DMS53 (cell line): ENCODE data around the gene WBP11.

Experiments
- DNase-seq: peaks from one replicate; lab custom pipeline; 2025; lab: John Stamatoyannopoulos, UW

The WBP11 gene

DNA sequence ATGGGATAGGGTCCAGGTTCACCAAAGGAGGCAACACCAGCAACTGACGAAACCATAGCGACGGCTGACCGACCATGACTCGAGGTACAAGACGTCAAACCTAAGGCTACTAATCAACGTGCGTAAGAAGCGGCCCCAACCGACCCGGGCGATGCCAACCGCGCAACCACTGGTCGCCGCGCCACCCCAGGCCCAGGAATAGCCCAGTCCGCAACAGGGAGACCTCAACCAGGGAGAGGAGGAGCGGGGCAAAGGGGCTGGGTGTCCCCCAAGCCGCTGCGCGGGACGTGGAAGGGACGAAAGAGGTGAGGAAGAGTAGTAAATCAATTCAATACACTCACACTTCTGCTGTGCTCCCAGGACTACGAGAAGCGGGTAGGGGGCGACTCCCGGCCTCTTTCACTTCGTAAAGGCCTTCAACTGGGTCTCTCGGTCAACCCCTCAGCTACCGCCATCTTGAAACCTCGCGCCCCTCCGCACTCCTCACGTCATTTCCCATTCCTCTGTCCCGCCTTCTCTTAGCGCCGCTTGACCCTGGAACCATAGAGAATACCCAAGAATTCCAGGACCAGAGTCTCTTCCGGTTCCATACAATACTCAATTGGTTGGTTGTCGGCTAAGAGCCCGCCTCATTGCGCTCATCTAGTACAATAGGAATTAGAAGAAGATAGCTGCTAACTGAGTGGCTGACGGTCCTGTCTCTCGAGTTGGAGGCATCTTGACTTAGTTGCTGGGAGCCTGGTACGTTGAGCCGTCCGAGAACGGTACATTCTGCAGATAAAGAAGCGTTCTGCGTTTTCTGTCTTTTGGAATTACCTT lies at the start of gene WBP11, which contains the start of gene C12orf60:
TSS of gene WBP11 (minus strand) at position 468 of the 819 bp plus-strand sequence. CDS start 2,095 bp downstream, outside the sequence.
TSS of gene C12orf60 (plus strand) at position 660 of the 819 bp plus-strand sequence. CDS start 19,266 bp downstream, outside the sequence.
- DNase-seq, result peak; percentile 100

GRCh38 chr12:14852880-14853279 lies 49.6 kb upstream of the WBP11 start:
- DNase-seq, result no peak

DNA sequence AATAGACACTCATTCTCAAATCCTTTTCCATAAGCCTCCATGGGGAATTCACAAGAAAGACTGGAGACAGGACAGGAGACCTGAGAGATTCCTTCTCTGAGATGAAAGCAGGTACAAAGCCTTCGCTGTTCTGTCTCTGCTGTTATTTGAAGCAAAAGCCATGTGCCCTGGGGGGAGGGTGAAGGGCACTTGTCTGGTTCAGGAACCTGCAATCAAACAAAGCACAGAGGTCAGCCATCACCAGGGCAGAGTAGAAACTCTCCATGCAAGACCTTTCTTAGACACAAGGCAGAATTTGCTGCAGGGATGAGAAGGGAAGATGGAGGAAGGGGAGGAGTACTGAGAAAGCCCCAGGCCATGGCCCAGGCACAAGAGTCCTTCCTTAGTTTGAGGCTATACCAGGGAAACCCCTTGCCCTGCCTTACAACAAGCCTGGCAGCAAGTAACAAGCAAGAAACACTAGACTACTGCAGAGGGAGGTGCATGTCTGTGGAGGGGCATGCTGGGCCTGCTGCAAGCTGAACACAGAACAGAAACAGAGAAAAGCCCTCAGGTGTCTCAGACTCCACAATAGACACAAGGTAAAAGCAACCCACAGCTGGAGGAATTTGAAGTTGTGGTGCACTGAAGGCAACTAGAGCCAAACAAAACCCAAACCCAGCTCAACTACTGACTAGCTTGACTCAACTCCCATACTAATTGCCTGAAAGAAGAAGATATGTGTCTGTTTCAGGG lies 47.8 kb upstream of the WBP11 start:
- peak; percentile 20 for DNase-seq

DNA sequence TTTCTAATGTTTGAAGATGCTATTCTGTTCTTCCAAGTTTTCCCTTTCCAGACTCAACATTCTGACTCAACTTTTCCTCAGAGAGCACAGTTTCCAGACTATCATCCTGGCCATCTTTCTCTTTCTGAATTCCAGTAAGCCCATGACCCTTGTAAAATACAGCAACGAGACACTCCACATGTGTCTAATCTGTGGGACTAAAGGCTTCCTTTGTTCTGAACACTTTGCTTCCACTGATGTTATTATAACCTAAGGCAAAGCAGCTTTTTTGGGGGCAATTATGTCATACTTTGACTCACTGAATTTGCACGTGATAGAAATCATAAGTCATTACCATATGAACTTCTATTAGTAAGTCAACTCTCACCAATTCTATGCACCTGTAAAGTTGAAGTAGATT lies 46.4 kb upstream of the WBP11 start:
- no peak for DNase-seq

DNA sequence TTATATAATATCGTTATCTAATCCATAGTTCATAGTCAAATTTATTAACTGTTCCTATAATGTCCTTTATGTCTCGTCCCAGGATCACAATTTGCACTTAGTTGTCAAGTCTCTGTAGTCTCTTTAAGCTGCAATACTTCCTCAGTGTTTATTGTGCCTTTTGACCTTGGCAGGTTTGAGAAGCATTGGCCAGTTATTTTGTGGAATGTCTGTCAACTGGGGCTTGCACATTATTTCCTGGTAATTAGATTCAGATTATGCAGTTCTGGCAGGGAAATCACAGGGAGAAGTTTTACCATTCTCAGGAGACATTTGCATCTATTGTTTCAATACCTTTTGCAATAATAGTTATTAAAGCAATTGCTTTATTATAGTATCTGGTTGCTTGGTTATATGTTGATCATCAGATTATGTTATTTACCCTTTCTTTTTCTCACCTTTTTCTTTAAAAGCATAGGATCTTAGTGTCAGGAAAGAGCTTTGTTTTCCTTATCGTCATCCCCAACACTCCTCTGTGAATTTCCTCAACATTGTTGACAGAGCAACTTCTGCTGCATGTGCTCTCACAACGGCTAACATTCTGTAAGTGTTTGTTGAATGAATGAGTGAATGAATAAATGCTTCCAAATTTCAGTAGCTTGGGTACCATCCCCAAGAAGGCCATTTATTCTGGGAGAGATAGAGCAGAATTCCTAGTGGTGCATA lies 43.8 kb upstream of the WBP11 start:
- no peak for DNase-seq

DNA sequence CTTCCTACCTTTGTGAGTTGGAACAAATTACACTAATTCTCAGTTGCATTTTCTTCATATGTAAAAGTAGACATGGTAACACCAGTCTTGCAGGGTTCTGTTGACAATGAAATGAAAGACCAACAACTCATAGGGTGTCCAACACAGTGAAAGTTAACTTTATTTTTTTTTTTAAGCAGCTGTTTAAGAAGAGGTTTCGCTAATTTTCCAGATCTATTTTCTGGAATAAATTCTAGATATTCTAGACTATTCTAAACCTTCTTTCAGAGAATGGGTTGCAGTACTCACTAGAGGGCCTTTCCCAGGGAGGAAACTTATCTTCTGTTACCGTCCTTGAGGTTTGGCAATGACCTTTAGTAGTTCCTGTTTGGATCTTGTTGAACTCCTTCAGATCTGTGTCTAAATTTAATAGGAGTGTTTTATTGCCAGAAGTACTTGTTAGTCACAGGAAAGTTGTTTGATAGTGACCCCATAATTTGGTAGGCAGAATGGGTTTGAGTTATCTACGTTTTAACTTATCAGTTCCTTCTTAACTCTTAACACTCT lies 42.8 kb upstream of the WBP11 start:
- no peak for DNase-seq

GRCh38 chr12:14845350-14845750 lies 42.1 kb upstream of the WBP11 start:
- DNase-seq, result peak; percentile 92

GRCh38 chr12:14844401-14844800 lies 41.1 kb upstream of the WBP11 start:
- no peak for DNase-seq

- no peak for DNase-seq
Observed at GRCh38 chr12:14843425-14843887, 40.2 kb upstream of the WBP11 start, which contains the start of gene ART4. Gene ART4, minus strand, starts transcription at chr12:14843526. Its CDS starts 413 bp downstream, at chr12:14843113.

DNA sequence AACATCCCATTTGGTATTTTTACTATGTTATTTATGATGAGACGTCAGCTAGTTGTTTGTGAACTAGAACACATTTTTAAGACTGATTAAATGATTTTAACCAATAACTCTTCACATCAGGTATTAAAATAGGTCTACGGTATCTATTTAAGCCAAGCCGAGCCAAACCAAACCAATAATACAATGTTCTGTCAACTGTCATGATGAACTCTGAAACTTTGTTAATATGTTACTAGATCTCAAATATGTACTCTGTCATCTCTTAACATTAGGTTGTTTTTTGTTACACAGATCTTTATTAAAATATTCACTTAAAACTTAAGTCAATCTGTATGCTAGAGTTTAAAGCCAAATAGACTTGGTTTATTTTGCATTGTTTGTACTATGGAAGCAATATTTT lies 39.0 kb upstream of the WBP11 start:
- DNase-seq, result peak; percentile 44

- DNase-seq, result peak; percentile 34
Observed at GRCh38 chr12:14841761-14842160, 38.5 kb upstream of the WBP11 start.

- peak; percentile 96 for DNase-seq
Observed at GRCh38 chr12:14840616-14841015, 37.3 kb upstream of the WBP11 start.

- no peak for DNase-seq
Observed at GRCh38 chr12:14839262-14839661, 36.0 kb upstream of the WBP11 start.

DNA sequence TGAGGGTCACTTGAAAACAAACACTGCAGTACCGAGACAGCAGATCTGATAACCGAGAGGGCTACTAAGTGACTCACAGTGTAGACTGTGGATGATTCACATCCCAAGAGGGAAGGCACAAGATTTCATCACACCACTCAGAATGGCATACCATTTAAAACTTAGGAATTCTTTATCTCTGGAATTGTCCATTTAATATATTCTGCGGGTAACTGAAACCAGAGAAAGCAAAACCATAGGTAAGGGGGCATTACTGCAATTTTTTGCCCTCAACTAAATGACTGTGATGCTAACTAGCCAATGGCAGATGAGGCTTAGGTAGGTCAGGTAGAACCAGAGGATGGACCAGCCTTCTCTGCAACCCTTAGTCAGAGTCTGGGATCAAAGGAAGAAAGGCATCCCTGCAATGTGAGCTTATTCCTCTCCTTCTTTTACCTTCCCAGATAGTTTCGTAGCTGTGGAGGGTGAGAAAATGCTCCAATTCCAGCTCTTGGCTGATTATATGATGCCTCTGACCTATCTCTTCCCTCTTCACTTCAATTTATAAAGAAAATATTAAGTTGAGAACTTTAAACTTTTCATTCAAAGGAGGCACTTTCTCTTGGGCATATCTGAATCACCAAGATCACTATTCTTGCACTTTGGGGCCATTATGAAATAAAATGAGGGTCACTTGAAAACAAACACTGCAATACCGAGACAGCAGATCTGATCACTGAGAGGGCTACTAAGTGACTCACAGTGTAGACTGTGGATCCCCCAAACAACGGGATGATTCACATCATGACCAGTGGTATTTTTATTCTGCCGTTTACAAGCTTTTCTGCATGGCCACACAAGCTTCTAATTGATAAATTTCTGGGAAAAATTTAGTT lies 33.3 kb upstream of the WBP11 start:
- peak; percentile 44 for DNase-seq

DNA sequence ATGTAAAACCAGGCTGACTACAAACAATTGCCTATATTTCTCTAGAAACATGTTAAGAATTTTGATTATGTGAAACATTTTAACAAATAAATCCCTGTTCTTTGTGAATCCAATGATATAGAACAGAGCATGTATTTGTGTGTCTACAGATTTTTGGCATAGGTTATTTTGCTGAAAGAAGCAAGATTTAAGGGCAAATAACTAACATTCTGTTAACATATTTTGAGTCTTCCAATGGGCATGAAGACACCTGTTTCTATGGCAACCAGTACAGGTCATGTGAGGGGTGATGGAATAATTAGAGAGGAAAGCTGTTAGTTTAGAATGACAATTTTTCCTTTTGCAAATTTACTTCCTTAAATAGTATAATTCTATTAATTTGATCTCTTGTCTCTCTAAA lies 31.2 kb upstream of the WBP11 start:
- DNase-seq, result peak; percentile 34

DNA sequence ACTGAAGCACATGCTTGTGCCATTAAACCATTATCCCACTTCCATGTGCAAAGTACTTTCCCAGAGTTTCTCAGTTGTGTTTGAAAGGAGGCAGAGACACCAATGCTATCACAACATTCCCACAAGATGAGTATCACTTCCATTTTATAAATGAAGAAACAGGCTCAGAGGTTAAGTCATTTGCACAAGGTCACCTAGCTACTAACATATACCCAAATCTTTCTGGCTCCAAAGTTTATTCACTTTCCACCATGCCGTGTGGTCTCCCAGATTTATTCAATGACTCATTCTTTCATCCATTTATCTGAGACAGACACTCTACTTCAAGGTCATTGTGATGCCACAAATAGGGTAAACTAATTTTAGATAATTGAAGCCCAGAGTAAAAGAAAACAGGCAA lies 30.7 kb upstream of the WBP11 start:
- peak; percentile 17 for DNase-seq

DNA sequence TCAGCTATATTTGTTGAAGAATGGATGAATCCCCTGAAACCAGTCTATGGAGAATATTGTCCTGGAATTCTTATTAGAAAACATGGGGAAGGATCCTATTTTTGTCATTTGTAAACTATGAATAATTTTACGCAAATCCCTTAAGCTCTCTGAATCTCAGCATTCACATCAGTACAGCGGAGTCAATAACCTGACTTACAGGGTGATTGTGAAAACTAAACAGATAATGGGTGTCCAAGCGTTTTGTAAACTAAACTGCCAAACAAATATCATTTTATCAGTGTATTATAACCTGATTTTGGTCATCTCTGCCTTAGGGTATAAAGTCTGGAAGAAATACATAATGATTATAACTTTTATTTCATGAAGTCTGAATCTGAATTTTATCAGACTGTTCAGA lies 30.1 kb upstream of the WBP11 start:
- DNase-seq, result no peak

GRCh38 chr12:14828892-14829291 lies 25.6 kb upstream of the WBP11 start:
- peak; percentile 29 for DNase-seq

DNA sequence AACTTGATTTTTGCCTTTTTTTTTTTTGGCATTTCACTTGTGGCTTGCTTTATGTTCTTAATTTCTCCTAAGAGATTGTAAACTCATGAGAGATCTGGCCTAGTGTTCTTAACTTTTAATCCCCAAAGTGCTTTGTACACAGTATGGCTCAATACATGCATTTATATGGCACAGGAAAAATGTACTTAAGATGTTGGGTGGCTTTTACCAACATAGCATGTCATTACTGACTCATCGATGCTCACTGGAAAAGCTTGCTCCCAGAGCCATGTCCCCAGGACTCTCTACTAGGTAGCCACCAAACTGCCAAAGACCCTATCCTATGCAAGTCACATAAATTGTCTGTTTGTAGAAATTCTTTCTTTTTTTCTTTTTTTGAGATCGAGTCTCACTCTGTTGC lies 23.8 kb upstream of the WBP11 start:
- peak; percentile 40 for DNase-seq

GRCh38 chr12:14826491-14826890 lies 23.2 kb upstream of the WBP11 start:
- DNase-seq, result no peak

- no peak for DNase-seq
Observed at GRCh38 chr12:14825256-14825655, 22.0 kb upstream of the WBP11 start.
